DOHH2 (cell line): Measurements from ENCODE around the gene MEX3D.

Source experiments
- EZH2phosphoT487 ChIP-seq: fragments of 200-600 bp; sonication (generic); IDR thresholded peaks from 2 replicates; pipeline ENCODE4 v1.6.1; 2017; ENCODE audit warnings: borderline replicate concordance, mild to moderate bottlenecking, antibody characterized with exemption, low read length, moderate library complexity, mixed read lengths
- TF ChIP-seq, protein P1 (sequence below): fragments of 200-600 bp; sonication (generic); IDR thresholded peaks from one replicate; pipeline ENCODE4 v1.5.1; 2014; ENCODE audit warnings: antibody characterized with exemption, mild to moderate bottlenecking, low read depth, low read length; ENCODE audit not compliant: poor library complexity, severe bottlenecking

DNA sequence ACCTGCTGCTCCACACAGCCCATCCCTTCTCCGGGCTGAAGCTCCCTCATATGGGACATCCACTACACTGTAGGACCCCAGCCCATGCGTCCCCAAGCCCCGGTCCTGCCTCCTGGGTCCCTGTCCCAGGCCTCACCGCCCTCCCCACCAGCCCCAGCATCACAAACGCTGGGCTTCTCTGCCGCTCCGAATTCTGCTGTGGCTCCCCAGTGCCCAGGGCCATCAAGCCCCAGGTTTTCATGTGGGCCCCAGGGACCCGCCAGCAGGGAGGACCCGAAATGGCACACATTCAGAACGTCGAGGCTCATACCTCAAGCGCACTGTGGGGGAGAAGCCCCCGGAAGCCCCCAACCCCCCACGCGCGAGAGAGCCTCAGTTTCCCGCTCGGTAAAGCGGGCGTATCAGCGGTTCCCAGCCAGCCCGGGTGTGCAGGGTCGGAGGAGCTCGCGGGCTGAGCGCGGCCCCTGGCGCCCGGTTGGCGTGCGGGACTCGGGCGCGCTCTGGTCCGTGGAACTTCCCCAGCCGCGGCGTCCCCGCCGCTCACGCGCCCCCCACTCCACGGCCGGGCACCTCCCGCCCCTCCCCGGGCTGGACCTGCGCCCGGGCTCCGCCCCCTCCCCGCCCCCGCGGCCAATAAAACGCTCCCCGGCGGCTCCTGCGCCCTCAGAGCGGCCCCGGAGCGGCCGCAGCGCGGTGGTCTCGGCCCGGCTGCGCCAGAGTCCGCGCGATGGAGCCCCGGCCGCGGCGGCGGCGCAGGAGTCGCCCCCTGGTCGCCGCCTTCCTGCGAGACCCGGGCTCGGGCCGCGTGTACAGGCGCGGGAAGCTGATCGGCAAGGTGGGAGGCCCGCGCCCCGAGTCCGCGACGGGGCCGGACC, 44.5 kb downstream of the MEX3D start, which contains the start of gene PLK5:
- TF ChIP-seq, protein P1, sequence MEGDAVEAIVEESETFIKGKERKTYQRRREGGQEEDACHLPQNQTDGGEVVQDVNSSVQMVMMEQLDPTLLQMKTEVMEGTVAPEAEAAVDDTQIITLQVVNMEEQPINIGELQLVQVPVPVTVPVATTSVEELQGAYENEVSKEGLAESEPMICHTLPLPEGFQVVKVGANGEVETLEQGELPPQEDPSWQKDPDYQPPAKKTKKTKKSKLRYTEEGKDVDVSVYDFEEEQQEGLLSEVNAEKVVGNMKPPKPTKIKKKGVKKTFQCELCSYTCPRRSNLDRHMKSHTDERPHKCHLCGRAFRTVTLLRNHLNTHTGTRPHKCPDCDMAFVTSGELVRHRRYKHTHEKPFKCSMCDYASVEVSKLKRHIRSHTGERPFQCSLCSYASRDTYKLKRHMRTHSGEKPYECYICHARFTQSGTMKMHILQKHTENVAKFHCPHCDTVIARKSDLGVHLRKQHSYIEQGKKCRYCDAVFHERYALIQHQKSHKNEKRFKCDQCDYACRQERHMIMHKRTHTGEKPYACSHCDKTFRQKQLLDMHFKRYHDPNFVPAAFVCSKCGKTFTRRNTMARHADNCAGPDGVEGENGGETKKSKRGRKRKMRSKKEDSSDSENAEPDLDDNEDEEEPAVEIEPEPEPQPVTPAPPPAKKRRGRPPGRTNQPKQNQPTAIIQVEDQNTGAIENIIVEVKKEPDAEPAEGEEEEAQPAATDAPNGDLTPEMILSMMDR: no peak
- no peak for TF ChIP-seq EZH2phosphoT487
